ENCODE measurements around the gene GRM1.

The GRM1 gene

DNA sequence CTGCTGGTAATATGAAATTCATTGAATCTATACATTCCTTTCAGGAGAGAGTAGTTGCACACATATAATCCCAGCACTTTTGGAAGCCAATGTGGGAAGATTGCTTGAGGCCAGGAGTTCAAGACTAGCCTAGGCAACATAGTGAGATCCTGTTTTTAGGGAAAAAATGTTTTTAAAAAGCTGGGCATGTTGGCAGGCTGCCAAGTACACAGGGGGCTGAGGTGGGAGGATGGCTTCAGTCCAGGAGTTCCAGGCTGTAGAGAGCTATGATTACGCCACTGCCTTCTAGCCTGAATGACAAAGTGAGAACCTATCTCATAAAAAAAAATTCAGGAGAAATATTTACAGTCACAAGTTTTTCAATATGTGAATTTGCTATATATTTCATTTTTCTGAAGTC is 71.9 kb downstream of the GRM1 start:
- DNase-seq: no peak

- no peak for DNase-seq
Observed at GRCh38 chr6:146103416-146104072, 74.7 kb downstream of the GRM1 start.

DNA sequence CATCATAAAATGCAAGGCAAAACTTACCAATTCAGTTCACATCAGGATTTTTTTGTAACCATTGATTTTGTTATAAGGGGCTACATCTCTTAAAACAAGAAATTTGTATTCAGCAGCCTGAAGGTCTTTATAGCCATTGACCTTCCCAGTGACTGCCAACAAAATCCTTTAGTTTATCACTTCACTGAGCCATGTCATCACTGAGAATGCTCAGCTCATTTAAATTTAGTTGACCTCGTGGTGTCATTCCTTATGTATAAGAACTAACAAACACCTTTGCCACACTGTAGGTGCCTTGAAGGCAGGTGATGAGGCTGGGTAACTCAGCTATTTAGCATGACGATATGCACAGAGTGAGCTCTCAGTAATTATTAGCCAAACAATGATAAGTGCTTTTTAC is 77.7 kb downstream of the GRM1 start:
- no peak for DNase-seq

DNA sequence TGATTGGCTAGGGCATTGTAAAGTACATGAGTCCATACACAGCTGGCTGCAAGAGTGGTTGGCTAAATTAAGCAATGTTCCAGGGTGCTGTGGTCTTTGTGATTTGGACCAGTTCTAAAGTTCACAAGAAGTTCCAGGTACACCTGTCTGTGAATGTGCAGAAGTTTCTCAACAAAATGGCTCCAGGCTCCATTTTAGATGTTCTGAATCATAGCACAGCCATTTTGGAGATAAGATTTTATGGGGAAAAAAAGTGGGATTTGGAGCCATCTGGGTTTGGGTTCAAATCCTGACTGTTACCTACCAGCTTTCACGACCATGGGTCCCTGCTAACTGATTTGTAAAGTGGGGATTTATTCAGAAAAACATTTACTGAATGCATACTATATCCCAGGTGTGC is 82.1 kb downstream of the GRM1 start:
- DNase-seq: no peak

- DNase-seq: no peak
Observed at GRCh38 chr6:146111881-146112450, 83.1 kb downstream of the GRM1 start.

DNA sequence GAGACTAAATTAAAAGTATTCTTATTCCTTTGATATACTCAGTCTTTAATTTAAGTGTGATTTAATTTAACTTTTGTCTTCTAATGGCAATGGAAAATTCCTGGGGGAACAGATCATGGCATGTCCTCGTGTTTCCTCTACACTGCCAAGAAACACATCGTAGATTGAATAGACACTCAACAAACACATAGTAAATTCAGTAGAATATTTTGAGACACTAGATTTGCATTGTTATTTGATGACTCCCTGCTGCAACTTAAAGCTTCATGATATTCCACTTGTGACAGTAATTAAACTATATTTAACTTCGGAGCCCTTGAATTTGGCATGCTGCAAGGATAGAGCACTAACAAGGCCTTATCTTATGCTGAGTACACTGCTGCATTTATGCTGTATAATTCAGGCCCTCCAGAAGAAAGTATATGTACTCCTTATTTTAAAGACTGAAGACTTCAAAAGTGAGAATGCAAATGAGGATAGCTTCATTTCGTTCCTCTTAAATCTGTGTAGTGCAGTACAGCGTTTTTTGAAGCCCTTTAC is 84.3 kb downstream of the GRM1 start:
- DNase-seq: no peak

GRCh38 chr6:146123616-146124015 is 94.8 kb downstream of the GRM1 start:
- DNase-seq: no peak

GRCh38 chr6:146127447-146128215 is 98.8 kb downstream of the GRM1 start:
- DNase-seq: no peak

DNA sequence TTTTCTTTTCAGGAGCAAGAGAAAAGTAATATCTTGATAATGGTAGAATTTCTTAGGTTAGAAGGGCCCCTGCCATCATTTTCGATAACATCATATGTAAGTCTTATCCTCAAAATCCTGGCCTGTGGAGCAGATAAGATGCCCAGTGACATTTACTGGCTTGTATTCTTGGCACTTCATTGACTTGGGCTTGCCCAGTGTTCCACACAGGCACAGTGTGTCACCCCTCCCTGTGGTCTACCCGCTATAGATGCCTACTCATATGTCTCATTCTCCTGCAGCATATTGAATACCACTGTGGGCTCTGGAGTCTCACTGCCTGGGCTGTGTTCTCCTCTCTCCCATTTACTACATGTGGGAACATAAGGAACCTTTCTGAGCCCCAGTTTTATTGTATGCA is 105.0 kb downstream of the GRM1 start:
- DNase-seq: no peak

GRCh38 chr6:146135167-146135566 is 106.3 kb downstream of the GRM1 start:
- DNase-seq: no peak

DNA sequence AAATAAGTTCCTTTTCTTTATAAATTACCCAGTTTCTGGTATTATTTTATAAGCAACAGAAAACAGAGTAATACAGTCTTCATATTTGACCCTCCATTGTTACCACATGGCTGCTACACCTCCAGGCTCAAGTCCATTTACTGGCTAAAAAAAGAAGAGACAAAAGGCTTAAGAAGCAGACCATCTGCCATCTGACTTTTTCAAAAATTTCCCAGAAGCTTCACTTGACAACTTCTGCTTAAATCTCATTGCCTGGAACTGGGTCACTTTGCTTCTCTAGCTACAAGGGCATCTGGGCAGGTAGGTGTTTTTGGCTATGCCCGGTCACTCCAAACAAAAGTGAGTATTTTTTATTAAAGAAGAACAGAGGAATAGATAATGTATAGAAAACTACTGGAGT is 118.0 kb downstream of the GRM1 start:
- no peak for DNase-seq

DNA sequence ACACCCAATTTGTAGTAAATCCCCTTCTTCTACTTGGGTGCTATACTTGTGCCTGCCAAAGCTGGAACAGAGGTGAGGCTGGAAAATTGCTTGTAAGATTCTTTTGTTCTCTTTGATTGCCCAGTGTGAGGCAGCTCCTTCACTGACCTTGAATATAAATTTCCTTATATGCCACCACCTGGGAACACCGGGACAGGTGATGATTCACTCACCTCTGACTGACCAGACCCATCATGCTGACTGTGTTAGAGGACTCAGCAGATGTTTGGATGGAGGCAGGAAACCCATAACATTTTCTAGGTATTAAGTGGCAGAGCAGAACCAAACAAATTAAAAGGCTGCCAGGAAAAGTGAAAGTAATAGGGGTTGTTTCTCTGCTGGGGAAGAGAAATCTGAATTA is 120.9 kb downstream of the GRM1 start:
- no peak for DNase-seq

GRCh38 chr6:146153040-146153758 is 124.3 kb downstream of the GRM1 start:
- DNase-seq: no peak

- DNase-seq: no peak
Observed at GRCh38 chr6:146154197-146154596, 125.3 kb downstream of the GRM1 start.

DNA sequence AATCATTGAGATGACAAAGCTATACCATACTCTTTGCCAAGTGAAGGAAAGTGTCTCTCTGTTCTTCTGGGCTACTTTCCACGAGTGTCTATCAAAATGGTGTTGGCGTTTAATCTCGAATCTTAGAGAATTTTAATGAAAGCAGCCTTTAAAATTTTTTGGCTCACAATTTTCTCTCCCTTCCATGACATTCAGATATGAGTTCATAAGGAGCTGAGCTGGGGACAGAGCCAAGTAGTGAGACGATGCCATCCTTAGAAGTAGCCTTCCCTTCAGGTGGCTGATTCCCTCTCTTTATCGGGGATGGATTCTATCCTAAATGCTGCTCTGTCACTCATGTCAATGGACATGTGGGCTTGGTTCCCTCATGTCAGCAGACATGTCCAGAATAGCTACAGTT is 132.8 kb downstream of the GRM1 start:
- DNase-seq: no peak

GRCh38 chr6:146169872-146170271 is 141.0 kb downstream of the GRM1 start:
- DNase-seq: no peak

DNA sequence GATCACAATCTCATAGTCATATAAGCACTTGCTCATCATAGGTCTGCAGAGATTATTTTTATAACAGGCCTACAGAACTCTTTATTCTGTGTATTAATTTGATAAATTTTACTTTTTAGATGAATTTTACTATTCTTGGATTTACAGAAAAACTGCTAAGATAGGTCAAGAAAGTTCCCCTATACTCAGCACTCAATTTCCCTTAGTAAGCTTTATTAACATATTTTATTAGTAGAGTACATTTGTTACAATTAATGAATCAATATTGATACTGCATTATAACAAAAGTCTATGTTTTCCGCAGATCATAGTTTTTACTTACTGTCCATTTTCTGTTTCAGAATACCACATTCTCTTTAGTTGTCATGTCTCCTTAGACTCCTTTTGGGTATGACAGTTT is 148.9 kb downstream of the GRM1 start:
- DNase-seq: no peak

- no peak for DNase-seq
Observed at GRCh38 chr6:146183831-146184230, 155.0 kb downstream of the GRM1 start.

DNA sequence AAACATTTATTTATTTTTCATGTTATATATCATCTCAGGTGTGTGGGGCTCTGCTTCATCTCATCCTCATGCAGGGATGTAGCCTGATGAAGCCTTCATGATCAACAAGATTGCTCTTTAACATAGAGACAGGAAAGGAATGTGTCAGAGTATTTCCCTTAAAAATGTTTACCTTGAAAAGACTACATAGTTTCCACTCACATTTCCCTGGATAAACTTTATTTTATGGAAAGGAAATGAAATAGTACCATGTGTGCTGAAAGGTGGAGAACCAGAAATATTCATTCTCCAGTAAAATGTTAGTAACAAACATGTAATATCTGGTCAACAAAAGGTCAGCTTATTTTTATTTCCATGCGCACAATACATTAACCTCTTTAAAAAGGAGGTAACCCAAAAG is 155.8 kb downstream of the GRM1 start:
- DNase-seq: no peak

DNA sequence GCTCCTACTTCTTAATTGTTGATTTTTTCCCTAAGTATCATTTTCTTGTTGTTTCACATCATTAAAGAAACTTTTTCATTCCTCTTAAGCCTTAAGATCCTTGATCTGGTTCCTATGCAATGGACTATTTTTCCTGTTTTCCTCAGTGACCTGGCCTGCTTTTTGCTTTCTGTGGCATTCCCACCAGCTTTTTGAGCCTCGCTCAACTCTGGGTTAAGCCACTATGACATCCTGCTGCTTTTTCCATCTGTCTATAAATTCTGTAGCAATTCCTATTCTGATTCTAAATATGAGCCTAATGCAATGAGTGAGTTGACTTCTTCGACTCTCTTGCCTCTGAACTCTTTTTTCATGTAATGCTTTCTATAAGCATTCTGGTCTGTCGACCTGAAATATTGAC is 160.3 kb downstream of the GRM1 start:
- DNase-seq: no peak

GRCh38 chr6:146190581-146190980 is 161.7 kb downstream of the GRM1 start:
- no peak for DNase-seq

- DNase-seq: no peak
Observed at GRCh38 chr6:146191166-146191565, 162.3 kb downstream of the GRM1 start.

DNA sequence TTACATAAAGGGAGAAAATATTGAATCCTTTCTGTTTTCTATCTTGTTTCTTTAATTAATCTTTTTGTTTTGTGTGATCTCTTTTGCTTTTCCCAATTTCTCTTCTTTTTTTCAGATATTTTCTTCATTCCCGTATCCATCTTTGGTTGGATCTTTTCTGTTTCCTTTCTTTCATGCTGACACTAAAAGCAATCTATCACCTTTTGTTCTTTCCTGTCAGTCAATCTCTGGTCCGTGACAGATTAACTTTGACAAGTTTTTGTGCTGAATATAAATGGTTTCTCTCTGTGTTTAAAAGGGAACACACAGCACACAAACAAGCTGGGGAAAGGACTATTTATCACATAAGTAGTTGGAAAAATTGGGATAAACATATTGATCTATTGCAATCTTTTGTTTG is 162.8 kb downstream of the GRM1 start:
- DNase-seq: no peak
